IMR-90 (cell line): ENCODE results near the gene AKAP6.

ENCODE experiments used
- BHLHE40 ChIP-seq: fragments of 150-350 bp; IDR thresholded peaks from 2 replicates; pipeline ENCODE4 v1.6.1; 2016; ENCODE audit warnings: mild to moderate bottlenecking, low read depth, low read length
- CEBPB ChIP-seq: IDR thresholded peaks from 2 replicates; pipeline ENCODE4 v1.6.1; 2012; ENCODE audit warnings: low read depth, low read length, improper control_type of control experiment
- CTCF ChIP-seq: conservative IDR thresholded peaks from 2 replicates; pipeline ENCODE4 v1.5.1; 2012; ENCODE audit warnings: mild to moderate bottlenecking, low read depth, low read length, improper control_type of control experiment
- ELK1 ChIP-seq: fragments of 150-350 bp; IDR thresholded peaks from 2 replicates; pipeline ENCODE4 v1.6.1; 2016; ENCODE audit warnings: low read depth, mild to moderate bottlenecking, low read length, moderate library complexity, borderline replicate concordance
- MAFK ChIP-seq: IDR thresholded peaks from 2 replicates; pipeline ENCODE4 v1.6.1; 2012; ENCODE audit warnings: low read depth, low read length, improper control_type of control experiment
- MXI1 ChIP-seq: IDR thresholded peaks from 2 replicates; pipeline ENCODE4 v1.6.1; 2012; ENCODE audit warnings: low read depth, mild to moderate bottlenecking, low read length, moderate library complexity, borderline replicate concordance
- POLR2A ChIP-seq: IDR thresholded peaks from 2 replicates; pipeline ENCODE4 v1.6.1; 2012; ENCODE audit warnings: mild to moderate bottlenecking, low read depth, low read length
- RAD21 ChIP-seq: IDR thresholded peaks from 2 replicates; pipeline ENCODE4 v1.6.1; 2012; ENCODE audit warnings: low read length, improper control_type of control experiment
- RCOR1 ChIP-seq: IDR thresholded peaks from 2 replicates; pipeline ENCODE4 v1.6.1; 2012; ENCODE audit warnings: mild to moderate bottlenecking, low read length, improper control_type of control experiment; ENCODE audit not compliant: insufficient replicate concordance
- RFX5 ChIP-seq: IDR thresholded peaks from 2 replicates; pipeline ENCODE4 v1.8.0; 2012; ENCODE audit warnings: low read depth, mild to moderate bottlenecking, low read length, moderate library complexity
- SMC3 ChIP-seq: fragments of 150-350 bp; IDR thresholded peaks from 2 replicates; pipeline ENCODE4 v1.6.1; 2016; ENCODE audit warnings: low read depth, mild to moderate bottlenecking, antibody characterized with exemption, low read length, moderate library complexity

DNA sequence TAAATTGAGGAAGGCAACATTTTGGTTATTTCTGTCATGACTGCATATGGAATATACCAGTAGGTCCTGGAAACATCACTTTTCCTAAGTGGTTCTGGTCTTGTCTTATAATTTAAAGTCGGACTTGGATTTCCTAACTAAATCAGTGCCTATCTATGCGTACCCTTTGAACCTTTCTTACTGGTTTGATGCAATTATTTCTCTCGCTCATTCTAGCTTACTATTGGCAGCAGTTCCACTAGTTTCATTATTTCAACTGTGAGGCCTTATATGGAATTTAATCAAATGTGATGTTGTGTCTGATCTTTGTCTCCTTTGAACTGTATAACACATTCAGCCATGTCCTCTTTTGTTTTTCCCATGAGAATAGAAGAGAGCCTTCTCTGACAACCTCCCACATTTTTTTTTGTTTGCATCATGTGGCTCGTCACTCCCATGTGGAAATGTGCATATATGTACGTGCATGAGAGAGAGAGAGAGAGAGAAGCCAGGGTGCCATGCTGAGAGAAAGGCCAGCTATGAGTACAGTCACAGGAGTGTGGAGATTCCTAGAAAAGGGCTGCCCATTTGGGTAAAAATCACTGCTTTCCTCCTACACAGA, 48.0 kb downstream of the AKAP6 start:
- TF ChIP-seq CTCF, result no peak
- TF ChIP-seq CEBPB, result no peak
- no peak for TF ChIP-seq MXI1
- TF ChIP-seq POLR2A, result no peak
- no peak for TF ChIP-seq ELK1
- no peak for TF ChIP-seq RAD21
- TF ChIP-seq RFX5, result no peak
- no peak for TF ChIP-seq SMC3
- no peak for TF ChIP-seq MAFK
- no peak for TF ChIP-seq RCOR1
- TF ChIP-seq BHLHE40, result no peak
